ENCODE data around the gene PSMD1.
A peak's percentile ranks its signal among the peaks of the same experiment; 100 is the strongest.
"Not testable (repeated sequence)": the region's sequence is repeated elsewhere in the genome, so short reads cannot be mapped to it uniquely, and the experiment has no call there.

Gene PSMD1

DNA sequence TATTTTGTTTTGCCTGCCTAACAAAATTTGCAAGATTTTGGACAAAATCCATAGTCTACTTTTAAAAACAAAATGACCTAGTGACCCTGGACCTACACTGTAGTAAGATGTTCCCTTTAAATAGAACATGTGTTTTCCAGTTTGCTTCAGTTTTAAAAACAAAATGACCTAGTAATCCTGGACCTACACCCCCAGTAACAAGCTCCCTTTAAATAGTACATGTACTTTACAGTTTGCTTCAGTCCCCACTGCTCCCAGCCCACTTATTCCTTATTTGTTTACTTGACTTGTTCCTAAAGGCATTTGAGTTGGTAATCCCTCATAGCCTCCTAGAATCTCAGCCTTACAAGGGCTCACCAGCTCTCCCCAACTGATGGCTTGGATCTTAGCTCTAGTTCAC lies 102.6 kb downstream of the PSMD1 start:
- DNase-seq (ENCODE audit: low read depth in 2 of 2): no peak

DNA sequence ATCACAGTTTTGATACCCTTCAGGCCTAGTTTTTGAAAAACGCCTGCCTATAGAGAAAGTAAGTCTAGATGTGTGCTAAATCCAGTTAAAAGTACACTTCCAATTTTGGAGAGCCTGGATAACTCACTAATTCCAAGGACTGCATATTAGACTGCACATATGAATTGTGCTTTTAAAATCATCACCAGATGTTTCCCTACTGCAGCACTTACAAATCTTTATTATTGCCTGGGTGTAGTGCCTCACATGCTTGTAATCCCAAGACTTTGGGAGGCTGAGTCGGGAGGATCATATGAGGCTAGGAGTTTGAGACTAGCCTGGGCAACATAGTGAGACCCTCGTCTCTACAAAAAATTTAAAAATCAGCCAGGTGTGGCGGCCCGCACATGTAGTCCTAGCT lies 104.0 kb downstream of the PSMD1 start:
- DNase-seq (ENCODE audit: low read depth in 2 of 2): peak in 1 of 2 experiments; percentile 20

DNA sequence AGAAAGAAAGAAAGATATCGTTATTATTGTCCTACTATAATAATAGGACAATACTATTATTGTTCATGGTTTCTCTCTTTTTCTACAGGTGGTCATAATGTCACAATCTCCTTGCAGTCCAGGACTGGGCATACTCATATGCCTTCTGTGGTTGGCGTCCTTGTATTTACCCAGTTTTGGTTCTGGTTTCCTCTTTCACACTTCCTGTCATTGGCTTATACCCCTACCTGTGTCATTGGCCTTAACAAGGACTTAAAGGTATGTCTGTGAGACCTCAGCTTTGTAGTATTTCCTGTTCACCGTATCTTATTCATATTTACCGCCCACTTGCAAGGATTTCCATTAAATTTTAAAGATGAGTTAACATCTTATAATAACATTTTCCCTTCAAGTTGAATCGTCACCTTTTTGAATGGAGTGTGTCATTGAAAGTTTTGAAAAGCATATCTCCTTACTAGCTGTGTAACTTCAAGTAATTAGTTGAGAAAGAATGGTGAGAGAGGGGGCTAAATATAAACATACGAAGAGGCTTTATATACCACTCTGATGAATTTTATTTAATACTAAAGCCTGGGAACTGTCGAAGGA lies 104.7 kb downstream of the PSMD1 start:
- DNase-seq (ENCODE audit: low read depth in 2 of 2): no peak

DNA sequence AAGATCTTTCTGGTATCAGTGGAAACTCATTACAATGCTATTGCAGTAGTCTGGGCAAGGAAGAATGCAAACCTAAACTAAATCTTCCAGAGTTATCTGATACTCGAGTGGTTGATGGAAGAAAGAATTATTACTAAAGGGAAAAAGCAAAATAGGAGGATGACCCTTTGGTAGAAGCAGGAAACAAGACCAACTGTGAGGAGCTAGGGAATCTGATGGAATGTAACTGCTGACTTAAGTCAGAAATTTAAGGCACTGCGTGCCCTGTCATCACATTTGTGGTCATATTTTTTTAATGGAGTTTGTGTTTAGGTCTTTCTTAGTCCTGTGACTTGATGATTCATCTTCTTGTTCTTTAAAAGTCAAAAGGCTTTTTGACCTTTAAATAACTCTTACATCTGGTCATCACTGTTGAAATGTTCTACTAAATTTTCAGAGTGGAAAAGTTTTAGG lies 105.2 kb downstream of the PSMD1 start:
- peak; percentile 94 for DNase-seq (ENCODE audit: low read depth in 2 of 2)

DNA sequence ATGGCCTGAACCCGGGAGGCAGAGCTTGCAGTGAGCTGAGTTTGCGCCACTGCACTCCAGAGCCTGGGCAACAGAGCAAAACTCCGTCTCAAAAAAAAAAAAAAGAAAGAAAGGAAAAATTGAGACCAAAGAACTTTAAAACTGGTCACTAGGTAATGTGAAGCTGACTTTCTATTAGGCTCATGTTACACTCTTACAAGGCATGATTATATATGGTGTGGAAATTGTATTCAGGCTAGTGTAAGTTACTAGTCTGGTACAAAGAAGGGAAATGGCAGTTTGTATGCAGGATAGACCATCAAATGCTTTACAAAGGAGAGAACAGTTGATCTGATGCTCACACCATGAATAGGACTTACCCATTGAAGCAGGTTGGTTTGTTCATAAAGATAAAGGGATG lies 106.3 kb downstream of the PSMD1 start:
- no peak for DNase-seq (ENCODE audit: low read depth in 2 of 2)

DNA sequence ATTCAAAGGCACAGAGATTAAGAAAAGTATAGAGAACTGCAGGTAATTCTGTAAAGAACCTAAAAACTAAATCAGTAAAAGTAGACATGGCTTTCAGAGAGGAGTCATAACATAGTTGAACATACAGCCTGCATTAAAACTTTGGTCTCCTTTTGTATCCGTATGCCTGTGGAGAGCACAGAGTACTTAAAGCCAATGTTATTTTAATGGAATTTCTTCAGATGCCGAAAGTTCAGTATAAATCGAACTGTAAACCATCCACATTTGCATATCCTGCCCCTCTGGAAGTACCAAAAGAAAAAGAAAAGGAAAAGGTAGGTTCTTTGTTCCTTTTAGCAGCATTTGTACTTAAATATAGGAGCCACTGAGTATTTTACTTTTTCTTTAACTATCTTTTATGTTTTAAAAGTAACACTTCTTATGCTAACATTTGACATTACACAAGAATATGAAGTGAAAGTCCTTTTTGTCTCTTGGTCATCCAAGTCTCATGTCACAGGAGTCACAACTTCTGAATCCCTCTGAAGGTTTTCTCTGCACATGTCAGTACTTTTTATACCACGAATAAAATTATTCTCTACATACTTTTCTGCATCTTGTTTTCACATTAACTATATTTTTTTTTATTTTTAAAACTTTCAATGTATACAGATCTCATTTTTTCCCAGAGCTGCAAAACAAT lies 106.9 kb downstream of the PSMD1 start:
- no peak for DNase-seq (ENCODE audit: low read depth in 2 of 2)

DNA sequence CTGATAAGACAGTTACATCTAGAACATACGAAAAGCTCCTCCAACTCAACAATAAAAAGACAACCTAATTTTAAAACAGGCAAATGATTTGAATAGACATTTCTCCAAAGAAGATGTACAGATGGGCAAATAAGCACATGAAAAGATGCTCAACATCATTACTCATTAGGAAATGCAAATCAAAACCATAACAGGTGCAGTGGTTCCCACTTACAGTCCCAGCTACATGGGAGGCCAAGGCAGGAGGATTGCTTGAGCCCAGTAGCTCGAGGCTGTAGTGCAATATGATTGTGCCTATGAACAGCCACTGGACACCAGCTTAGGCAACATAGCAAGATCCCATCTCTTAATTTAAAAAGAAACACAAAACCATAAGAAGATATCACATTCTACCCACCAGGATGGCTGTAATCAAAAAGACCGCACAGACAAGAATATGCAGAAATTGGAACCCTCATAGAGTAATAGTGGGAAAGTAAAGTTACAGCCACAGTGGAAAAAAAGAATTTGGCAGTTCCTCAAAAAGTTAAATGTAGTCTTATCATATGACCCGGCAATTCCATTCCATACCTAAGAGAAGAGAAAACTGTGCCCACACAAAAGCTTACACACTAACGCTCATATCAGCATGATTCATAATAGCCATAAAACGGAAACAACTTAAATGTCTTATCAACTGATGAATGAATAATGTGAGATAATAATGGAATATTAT lies 111.2 kb downstream of the PSMD1 start:
- no peak for DNase-seq (ENCODE audit: low read depth in 2 of 2)

DNA sequence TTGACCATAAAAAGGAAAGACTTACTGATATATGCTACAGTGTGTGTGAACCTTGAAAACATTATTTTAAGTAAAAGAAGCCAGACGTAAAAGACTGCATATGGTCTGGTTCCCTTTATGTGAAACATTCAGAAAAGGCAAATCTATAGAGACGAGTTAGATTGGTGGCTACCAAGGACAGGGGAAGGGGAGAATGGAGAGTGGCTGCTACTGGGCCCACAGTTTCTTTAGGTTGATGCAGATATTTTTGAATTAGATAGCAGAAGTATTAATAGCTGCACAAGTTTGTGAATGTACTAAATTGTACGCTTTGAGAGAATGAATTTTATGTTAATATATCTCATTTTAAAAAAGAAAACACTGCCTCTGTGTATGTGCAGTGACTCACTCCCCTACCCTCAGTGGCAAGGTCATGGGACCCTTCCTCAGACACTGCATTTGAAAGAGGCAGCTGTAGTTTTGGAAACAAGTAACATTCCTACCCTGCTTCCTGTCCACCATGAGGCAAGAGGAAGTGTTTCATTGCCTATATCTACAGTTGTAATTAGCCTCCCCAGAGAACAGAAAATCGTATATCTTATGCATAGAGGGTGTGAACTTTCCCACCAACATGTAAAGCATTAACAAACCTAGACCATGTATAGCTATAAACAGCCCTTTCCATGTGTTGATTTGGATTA lies 111.9 kb downstream of the PSMD1 start:
- DNase-seq (ENCODE audit: low read depth in 2 of 2): no peak

DNA sequence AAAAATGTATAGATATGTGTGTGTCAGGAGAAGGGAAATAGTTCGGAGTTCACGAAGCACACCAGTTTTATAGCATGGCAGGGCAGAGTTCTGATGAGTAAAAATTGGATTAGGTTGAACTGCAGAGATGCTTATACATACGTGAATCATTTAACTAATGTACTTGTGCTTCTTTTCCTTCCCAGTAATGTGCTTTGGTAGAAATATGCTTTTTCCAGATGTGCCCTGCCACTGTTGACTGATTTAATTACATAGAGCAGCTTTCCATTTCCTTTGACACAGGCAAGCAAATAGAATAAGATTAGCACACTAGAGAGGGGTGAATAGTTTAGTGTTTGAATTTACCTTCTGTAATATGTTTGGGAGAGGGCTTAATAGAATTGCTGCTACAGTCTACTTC lies 112.8 kb downstream of the PSMD1 start:
- DNase-seq (ENCODE audit: low read depth in 2 of 2): no peak

DNA sequence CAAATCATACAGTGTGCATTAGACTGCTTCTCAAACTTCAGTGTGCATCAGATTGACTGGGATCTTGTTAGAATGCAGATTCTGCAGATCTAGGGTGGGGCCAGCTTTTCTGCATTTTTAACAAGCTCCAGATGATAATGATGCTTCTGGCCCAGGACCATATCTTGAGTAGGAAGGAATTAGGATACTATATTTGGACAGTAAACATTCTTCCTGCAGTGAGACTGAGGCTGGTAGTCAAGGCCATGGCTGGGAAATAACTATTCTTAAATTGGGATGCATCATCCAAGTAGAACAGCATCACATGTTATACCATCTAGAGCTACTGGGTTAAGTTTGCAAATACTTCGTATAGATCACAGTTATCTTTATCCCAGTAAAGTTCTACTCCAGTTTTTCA lies 113.4 kb downstream of the PSMD1 start:
- peak in 1 of 2 experiments; percentile 34 for DNase-seq (ENCODE audit: low read depth in 2 of 2)

DNA sequence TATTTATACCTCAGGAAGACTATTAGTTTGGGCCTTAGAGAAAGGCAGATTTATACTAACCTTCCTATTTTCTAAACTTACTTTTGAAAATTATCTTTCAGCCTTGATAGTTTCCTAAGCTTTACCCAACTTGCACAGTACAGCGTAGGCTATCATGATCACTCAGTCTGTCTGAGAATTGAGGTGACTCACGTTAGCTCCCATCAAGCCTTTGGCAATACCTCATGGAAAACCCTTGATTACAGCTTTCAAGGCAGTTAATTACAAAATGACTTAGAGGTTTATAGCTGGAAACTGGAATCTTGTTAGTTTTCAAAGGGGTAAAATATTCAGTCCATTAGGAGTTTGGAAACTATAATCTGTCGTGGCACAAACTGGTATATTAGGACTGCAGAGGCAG lies 115.4 kb downstream of the PSMD1 start:
- no peak for DNase-seq (ENCODE audit: low read depth in 2 of 2)

DNA sequence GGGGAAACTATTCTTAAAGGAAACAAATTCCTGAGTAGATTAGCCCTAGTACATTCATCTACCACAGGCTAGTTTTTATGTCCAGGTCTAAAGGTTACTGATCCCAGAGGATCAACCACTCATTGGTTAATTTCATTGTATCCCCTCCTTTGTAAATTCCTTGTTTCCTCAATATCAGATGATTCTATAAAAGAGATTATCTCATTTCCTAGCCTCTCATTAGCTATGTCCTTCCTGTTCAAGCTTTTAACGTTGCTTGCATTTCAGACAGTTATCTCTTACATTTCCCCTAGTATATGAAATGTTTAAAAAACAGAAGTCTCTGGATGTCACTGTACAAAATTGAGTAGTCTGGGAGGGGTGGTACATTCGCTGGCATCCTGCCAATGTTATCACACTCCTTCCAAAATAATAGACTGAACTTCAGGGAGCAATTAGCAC lies 117.6 kb downstream of the PSMD1 start:
- DNase-seq (ENCODE audit: low read depth in 2 of 2): no peak

DNA sequence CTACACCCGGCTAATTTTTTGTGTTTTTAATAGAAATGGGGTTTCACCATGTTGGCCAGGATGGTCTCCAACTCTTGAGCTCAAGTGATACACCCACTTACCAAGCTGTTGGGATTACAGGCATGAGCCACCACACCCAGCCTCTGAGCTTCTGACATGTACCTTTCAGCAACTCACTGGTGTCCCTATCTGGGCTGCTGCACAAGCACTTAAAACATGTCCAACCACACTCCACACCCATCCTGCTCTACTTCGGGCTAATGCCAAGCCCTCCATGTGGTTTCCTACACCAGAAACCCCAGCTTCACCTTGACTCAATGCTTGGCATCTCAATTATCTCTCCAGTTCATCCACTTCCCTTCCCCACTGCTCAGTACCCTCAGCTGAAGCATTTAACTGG lies 119.4 kb downstream of the PSMD1 start:
- DNase-seq (ENCODE audit: low read depth in 2 of 2): no peak

DNA sequence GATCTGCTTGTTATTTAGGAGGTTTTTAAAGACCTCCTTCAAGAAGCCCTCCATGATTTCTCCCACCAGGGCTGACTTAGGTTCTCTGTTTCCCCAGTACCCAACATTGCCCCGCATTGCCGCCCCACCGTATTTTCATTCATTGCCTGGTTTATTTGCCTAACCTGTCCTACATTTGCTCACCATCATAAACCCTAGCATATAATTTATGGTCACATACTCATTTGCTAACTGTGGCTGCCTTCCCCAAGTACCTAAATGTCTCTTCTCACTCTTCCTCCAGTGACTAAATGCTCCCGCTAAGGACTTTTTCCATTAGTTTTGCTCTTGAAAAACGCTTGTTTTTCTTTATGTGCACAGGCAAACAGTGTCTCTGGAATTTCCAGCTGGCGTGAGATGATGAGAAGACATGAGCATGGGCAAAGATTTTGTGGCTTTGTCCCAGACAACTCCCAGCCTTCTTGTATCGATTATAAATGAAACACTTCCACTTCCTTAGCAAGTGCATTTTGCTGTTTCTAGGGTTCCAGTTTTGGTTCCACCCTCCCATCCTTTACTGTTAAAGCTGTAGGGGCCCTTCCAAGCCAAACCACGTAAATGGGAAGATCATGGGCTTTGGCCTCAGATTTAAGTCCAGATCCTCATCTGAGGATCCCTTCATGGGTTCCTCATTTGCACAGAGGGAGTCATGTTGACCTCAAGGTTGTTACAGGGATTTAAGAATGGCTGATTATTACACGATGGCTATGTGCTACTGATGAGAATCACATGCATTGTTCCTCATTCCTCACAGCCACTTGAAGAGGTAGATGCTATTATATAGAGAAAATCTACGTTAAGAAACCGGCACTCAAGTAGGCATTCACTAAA lies 120.7 kb downstream of the PSMD1 start:
- DNase-seq (ENCODE audit: low read depth in 2 of 2): no peak

DNA sequence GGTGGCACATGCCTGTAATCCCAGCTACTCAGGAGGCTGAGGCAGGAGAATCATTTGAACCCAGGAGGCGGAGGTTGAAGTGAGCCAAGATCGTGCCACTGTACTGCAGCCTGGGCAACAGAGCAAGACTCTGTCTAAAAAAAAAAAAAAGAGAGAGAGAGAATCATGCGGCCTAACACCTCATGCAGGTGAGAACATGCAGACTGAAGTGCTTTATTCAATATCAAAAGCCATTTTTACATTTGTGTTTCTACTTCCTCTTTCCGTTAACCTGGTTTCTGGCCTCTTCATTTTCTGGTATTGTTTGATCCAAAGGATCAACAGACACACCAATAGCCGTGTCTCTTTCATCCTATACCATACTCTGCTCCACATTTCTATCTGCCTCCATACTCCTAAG lies 122.1 kb downstream of the PSMD1 start:
- DNase-seq (ENCODE audit: low read depth in 2 of 2): not testable (repeated sequence)

DNA sequence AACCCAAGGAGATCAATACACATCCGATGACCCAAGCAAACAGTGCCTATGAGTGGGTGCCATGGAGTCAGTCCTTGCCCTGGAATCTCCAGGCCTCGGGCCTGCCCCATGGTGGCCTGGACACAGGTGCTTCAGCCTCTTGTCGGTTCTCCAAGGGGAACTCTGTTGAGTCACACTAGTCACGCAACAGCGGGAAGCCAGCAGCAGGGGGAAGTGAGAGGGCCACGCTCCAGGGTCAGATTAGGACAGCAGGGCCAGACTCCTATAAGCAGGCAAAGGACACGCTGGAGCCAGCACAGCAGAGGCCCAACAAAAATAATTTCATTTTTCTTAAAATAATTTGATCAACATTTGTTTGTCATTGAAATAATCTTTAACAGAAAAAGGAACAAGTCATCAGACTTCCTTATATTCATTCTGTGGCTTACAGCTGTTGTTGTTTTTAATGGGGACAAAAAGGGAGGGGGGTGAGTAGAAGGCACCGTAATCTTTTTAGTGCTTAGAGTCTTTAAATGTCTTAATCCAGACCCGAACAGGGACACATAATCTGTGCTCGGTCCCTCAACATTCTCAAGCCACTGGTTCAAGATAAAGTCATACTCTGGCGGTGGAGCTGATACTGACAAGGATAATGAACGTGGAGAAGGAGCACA lies 125.3 kb downstream of the PSMD1 start:
- DNase-seq (ENCODE audit: low read depth in 2 of 2): no peak

DNA sequence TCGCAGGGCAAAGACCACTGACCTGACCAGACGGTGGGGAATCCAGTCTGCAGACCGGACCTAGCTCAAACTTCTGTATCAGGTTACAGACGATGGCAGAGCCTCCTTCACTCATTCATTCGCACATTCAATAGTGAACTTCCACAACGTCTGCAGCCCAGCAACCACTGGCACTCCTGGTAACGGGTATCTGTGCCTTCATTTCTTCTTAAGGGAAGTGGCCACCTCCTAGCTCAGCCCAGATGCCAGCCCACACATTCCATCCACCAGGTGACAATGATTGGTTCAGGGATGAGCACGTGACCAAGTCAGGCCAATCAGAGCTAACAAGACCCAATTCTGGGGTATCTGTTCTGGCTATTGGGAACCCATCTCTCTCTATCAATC lies 125.8 kb downstream of the PSMD1 start:
- no peak for DNase-seq (ENCODE audit: low read depth in 2 of 2)

DNA sequence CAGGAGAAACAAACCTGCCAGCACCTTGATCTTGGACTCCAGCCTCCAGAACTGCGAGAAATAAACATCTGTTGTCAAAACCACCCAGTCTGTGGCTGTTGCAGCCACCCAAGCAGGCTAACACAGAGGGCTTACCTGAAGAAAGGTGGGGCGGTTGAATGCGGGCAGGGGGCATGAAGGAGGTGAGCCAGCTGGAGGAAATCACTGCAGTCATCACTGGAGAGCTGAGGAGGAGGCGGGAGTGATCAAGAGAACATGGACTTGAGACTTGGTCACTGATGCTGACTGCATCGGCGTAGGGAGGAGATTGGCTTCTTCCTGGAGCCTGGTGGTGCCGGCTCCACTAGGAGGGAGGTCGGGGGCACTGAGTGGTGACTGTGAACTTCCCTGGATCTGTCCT lies 127.2 kb downstream of the PSMD1 start:
- no peak for DNase-seq (ENCODE audit: low read depth in 2 of 2)

DNA sequence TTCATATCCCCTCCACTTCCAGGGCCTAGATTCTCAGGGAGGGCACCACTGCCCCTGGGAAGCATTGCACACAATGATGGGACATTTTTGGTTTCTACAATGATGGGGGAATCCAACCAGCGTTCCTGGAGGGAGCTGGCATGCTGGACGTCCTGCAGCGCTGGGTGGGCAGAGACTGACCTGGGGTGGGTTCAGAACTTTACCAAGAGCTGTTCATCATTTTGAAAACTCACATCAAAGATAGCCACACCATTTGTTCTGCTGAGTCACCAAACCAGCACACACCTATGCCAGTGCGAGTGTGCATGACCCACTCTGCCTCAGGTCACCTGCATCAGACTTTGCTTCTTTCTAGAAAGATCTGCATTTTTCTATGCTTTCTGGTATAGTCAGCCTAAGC lies 127.7 kb downstream of the PSMD1 start:
- no peak for DNase-seq (ENCODE audit: low read depth in 2 of 2)

DNA sequence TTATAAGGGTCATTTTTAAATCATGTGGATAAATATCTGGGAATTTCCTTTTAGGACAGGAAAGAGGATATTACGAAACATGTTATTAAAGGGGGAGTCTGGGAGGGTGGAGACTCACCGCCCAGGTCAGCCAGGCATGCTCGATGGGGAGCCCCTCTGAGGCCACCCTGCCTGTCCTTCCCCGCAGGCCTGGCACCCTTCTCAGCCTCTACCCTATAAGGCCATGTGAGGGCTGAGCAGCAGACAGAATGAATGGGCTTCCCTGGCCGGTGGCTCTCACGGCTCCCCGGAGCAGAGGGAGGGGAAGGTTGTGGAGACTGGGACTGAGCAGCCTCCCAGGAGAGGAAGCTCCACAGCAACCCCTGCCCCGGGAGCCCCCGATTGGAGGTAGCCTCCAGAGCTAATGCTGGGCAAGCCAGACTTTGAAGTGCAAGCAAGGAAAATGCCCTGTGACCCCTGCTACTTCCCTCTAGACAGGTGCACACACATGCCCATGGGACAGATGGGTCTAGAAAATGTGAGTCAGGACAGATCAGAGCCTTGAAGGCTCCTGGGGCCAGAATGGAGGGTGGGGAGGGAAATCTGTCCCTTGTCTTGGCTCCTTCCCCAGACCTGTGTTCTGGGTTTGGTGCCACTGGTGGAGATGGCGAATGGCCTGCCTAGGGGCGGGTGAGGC lies 128.5 kb downstream of the PSMD1 start:
- DNase-seq (ENCODE audit: low read depth in 2 of 2): no peak
